Posterior cingulate gyrus (tissue), 11 donors: ENCODE results near the gene POLD4.

Experiments
- DNase-seq, 10 donors: peaks; one replicate each; pipeline versions ENCODE4 v3.0.0 to v3.0.0-alpha.2; 2020 to 2021; ENCODE audit warnings: mixed read lengths in 3 of 10
- intact Hi-C: fragments of 100-400 bp; cut with DNase I; formaldehyde crosslinking; loops from one replicate; pipeline ENCODE4 v1.15.1; 2023

The POLD4 gene

GRCh38 chr11:67373648-67374570, 20.6 kb upstream of the POLD4 start:
- intact Hi-C loops, result no loop called here

GRCh38 chr11:67372993-67373647, 19.8 kb upstream of the POLD4 start, which contains the start of gene CLCF1:
Gene CLCF1 (minus strand): TSS chr11:67373598. CDS start chr11:67373539, 59 bp downstream.
- intact Hi-C loops, result no loop called here
- peak in 2 of 10 donors; percentile 53 to 86 for DNase-seq

More at GRCh38 chr11:67373648-67374570, 20.6 kb upstream of the POLD4 start:
- DNase-seq, result peak in 3 of 10 donors; percentile 32 to 68 (median 39)

- intact Hi-C loops, result no loop called here
- peak in 1 of 10 donors; percentile 65 for DNase-seq
Measured at GRCh38 chr11:67372321-67372992, 19.1 kb upstream of the POLD4 start.

- peak in 1 of 10 donors; percentile 62 for DNase-seq
Measured at GRCh38 chr11:67371911-67372320, 18.6 kb upstream of the POLD4 start.

GRCh38 chr11:67371189-67371910, 18.0 kb upstream of the POLD4 start:
- DNase-seq, result peak in 1 of 10 donors; percentile 67
- intact Hi-C loops, result no loop called here

More at GRCh38 chr11:67371911-67372320, 18.6 kb upstream of the POLD4 start:
- intact Hi-C loops, result no loop called here

- DNase-seq, result no peak
- intact Hi-C loops, result no loop called here
Measured at GRCh38 chr11:67370351-67371076, 17.2 kb upstream of the POLD4 start.

GRCh38 chr11:67369801-67370284, 16.5 kb upstream of the POLD4 start:
- DNase-seq, result no peak
- intact Hi-C loops, result no loop called here

GRCh38 chr11:67369275-67369674, 15.9 kb upstream of the POLD4 start:
- DNase-seq, result peak in 1 of 10 donors; percentile 30
- intact Hi-C loops, result no loop called here

GRCh38 chr11:67368621-67369020, 15.3 kb upstream of the POLD4 start:
- no peak for DNase-seq
- intact Hi-C loops, result no loop called here

GRCh38 chr11:67367761-67368227, 14.4 kb upstream of the POLD4 start:
- peak in 1 of 10 donors; percentile 43 for DNase-seq
- intact Hi-C loops, result no loop called here

- peak in 1 of 10 donors; percentile 70 for DNase-seq
- intact Hi-C loops, result no loop called here
Measured at GRCh38 chr11:67366961-67367760, 13.8 kb upstream of the POLD4 start.

GRCh38 chr11:67366546-67366945, 13.2 kb upstream of the POLD4 start:
- intact Hi-C loops, result no loop called here
- DNase-seq, result peak in 1 of 10 donors; percentile 79

GRCh38 chr11:67365736-67366444, 12.5 kb upstream of the POLD4 start:
- intact Hi-C loops, result no loop called here
- peak in 8 of 10 donors; percentile 54 to 94 (median 70) for DNase-seq

GRCh38 chr11:67364783-67365722, 11.7 kb upstream of the POLD4 start:
- peak in 1 of 10 donors; percentile 78 for DNase-seq
- intact Hi-C loops, result no loop called here

- no peak for DNase-seq
- intact Hi-C loops, result no loop called here
Measured at GRCh38 chr11:67364169-67364568, 10.8 kb upstream of the POLD4 start.
